GM12874 (cell line): ENCODE data around the gene SCNM1.

Experiments used
- TF ChIP-seq, protein P1 (sequence below): IDR thresholded peaks from 2 replicates; pipeline ENCODE4 v1.5.1; 2011; ENCODE audit warnings: low read depth, mild to moderate bottlenecking, control low read depth, low read length, moderate library complexity; ENCODE audit not compliant: insufficient read depth

Gene SCNM1

DNA sequence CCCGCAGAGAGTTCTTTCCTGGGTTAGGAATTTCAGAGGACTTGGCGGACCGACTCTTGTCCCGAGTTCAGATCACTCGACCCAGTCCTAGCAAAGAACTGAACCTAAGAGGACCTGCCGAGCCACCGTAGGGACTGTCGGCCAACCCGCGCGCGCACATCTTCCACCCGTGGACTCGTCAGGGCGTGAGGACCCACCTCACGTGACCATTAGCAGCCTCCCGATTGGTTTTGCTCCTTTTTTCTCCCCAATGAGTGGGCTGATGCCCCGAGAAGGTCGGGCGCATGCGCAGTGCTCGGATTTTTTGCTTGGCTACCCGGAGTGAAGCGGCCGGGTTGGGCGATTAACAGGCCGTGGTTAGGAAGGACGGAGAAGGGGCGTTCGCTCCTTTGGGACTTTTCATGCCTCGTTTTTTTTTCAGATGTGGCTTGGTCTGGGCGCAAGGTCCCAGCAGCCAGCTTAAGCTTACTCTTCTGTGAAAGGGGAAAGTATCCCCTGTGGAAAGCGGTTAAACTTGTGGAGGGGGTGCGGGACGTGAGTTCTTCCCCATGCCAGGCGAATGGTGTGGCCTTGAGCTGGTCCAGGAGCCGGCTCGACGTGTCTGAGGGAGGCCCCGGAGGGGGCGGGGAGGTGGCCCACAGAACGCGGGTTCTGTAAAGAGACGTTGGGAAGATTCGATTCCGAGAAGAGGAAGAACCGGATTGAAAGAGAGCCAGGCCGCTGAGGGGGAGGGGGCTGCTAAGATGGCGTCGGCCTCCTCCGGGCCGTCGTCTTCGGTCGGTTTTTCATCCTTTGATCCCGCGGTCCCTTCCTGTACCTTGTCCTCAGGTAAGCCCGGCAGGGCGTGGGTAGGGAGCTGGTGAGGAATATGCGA, 32.5 kb downstream of the SCNM1 start, which contains the start of gene PIP5K1A:
PIP5K1A (plus strand) TSS at position 299 of the 874 bp plus-strand sequence; CDS start at position 744, 445 bp downstream.
- TF ChIP-seq, protein P1, sequence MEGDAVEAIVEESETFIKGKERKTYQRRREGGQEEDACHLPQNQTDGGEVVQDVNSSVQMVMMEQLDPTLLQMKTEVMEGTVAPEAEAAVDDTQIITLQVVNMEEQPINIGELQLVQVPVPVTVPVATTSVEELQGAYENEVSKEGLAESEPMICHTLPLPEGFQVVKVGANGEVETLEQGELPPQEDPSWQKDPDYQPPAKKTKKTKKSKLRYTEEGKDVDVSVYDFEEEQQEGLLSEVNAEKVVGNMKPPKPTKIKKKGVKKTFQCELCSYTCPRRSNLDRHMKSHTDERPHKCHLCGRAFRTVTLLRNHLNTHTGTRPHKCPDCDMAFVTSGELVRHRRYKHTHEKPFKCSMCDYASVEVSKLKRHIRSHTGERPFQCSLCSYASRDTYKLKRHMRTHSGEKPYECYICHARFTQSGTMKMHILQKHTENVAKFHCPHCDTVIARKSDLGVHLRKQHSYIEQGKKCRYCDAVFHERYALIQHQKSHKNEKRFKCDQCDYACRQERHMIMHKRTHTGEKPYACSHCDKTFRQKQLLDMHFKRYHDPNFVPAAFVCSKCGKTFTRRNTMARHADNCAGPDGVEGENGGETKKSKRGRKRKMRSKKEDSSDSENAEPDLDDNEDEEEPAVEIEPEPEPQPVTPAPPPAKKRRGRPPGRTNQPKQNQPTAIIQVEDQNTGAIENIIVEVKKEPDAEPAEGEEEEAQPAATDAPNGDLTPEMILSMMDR = no peak

DNA sequence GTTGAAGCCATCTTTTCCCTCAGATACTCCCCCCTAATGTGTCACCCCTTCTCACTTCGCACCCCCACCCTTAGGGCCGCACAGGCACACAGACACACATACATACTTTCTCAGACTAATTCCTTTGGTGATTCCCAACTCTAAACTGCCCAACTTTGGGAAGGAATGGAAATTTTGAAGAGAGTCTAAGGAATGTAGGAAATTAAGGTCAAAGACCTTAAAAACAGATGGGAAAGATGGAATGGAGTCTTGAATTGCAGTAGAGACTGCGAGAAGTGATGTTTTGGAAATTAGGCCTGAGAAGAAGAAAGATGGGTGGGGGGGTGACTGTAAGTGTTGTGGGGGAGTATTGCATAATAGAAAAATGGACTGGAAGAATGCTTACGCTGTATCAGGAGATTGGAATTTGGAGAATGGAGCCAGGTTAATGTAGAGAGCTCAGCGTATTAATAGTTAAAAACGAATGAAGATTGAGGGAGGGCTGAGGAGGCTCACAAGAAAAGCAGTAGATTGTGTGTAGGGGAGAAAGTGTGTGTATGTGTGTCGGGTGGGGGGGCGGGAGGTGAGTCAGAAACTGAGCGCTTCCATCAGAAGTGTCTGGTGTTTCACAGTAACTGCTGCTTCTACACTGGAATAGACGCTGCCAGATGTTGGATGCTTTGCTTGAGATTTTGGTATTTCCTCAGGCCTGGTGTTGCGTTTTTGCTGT, 34.1 kb downstream of the SCNM1 start:
- TF ChIP-seq, protein P1 = no peak

DNA sequence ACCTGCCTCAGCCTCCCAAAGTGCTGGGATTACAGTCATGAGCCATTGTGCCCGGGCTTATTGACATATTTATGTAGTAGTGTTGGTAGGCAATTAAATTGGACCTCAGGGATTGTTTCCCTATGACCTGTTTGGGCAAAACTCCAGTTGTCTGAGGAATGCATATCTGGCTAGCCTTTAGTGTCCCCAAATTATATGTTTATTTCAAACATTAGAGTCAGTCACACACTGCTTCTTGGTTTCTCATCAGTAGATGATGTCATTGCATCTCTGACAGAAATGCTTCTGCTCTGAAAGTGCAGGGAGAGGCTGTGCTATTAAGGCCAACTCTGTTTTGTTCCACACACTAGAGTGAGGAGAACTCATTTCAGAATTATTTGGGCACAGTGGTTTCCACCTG, 44.9 kb downstream of the SCNM1 start:
- TF ChIP-seq, protein P1 = no peak

DNA sequence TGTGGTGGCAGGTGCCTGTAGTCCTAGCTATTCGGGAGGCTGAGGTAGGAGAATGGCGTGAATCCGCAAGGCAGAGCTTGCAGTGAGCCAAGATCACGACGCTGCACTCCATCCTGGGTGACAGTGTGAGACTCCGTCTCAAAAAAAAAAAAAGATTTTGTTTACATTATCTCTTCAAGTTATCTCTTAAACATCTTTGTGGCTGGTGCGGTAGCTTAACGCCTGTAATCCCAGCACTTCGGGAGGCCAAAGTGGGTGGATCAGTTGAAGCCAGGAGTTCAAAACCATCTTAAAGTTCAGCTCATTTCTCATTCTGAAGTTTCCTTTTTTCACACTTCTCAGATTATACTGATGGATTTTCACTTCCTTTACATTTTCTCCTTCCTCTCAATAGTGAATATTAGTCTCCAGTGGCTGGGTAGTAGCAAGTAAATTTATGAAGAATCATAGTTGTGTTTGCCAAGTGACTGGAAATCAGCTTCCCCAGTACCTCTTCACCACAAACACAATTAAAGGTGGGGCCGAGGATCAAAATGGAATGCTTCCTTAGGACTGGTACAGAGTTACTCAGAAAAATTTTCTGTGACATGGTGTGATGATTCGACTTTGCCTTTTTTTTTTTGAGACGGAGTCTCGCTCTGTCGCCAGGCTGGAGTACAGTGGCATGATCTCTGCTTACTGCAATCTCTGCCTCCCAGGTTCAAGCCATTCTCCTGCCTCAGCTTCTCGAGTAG, 46.2 kb downstream of the SCNM1 start:
- TF ChIP-seq, protein P1 = no peak

DNA sequence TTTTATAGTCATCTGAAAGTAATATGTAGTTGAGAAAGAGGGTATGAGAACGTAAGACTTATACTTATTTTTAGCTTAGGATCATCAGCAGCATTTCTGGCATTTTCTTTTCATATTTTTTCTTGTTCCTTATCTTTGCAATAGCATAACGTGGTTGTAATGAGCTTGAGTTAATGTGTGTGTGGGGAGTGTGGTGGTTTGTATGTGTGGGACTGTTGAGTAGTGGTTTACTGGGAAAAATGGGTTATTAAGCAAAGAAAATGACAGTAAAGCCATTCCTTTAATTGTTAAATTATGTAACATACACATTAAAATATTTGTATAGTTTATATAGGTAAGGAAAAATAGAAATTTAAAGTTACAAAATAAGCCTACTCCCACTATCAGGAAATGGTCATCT, 47.6 kb downstream of the SCNM1 start:
- TF ChIP-seq, protein P1 = no peak
